K562 (cell line): ENCODE data around the gene STX7. TPM values are rescaled to one million over a fixed set of nuclear protein-coding genes. Genes with fewer than 3 reads are reported as not detected.
A peak's percentile ranks its signal among the peaks of the same experiment; 100 is the strongest.

Source experiments
- ATAC-seq: fragments of 200-7000 bp; cut with Tn5 transposase; 3 replicates; pipeline ENCODE4 v1.9.1; 2020; ENCODE audit warnings: moderate library complexity
- BruUV-seq: library from RNA; stranded (reverse); fragments of 400-500 nt; replicated peaks from 2 replicates; lab custom pipeline; 2021; lab: Mats Ljungman, UMichigan
- CTCF ChIA-PET: fragments of 300-600 bp; formaldehyde crosslinking; extraction: SDS; loops from one replicate; lab custom pipeline; 2021; ENCODE audit warnings: low intra/inter-chr PET ratio; lab: Yijun Ruan, JAX
- POLR2A ChIA-PET: fragments of 300-600, 350-650 bp; sonication (Branson Sonifier 250); formaldehyde crosslinking; extraction: SDS; loops from one replicate; lab custom pipeline; 2021; ENCODE audit warnings: antibody characterized with exemption, inconsistent platforms; lab: Yijun Ruan, JAX
- DNase-seq, 4 experiments: peaks; one replicate each; pipeline versions ENCODE4 v3.0.0 to v3.0.0-alpha.2; 2011 to 2018; ENCODE audit warnings: low spot score in 3 of 4, mixed read lengths in 3 of 4; ENCODE audit errors: extremely low read depth in 1 of 4
- FAIRE-seq: peaks from 2 replicates; lab custom pipeline; 2011; peaks lifted over from hg19 to GRCh38; lab: Jason Lieb, UNC
- H2AFZ ChIP-seq: 2 replicates; pipeline ENCODE4 v1.6.0; 2011; ENCODE audit warnings: low read depth, low read length, control low read depth, inconsistent platforms
- H3K27ac ChIP-seq: fragments of 200-600 bp; 3 replicates; pipeline ENCODE4 v1.8.0; 2011; ENCODE audit warnings: low read depth, mild to moderate bottlenecking, control low read depth, inconsistent platforms, low read length, moderate library complexity, mixed read lengths; ENCODE audit errors: extremely low read depth
- H3K27me3 ChIP-seq, 2 experiments: fragments of 300-600 bp in 1 of 2; 2 replicates in 1 of 2; 3 replicates in 1 of 2; pipeline versions ENCODE4 v1.6.0 to v1.8.0; 2011; ENCODE audit warnings: inconsistent platforms in 2 of 2, low read length in 2 of 2, mild to moderate bottlenecking in 1 of 2, mixed read lengths in 1 of 2, moderate library complexity in 1 of 2; ENCODE audit not compliant: control insufficient read depth in 2 of 2, insufficient read depth in 2 of 2
- H3K36me3 ChIP-seq: fragments of 300-600 bp; 3 replicates; pipeline ENCODE4 v1.8.0; 2011; ENCODE audit warnings: mild to moderate bottlenecking, low read length, inconsistent platforms; ENCODE audit not compliant: control insufficient read depth, insufficient read depth
- H3K4me1 ChIP-seq, 2 experiments: fragments of 200-600 bp in 1 of 2; replicated peaks in 1 of 2; 2 replicates in 1 of 2; 3 replicates in 1 of 2; pipeline versions ENCODE4 v1.5.1 to v1.8.0; 2011; ENCODE audit warnings: inconsistent platforms in 2 of 2, low read length in 2 of 2, mild to moderate bottlenecking in 1 of 2, mixed read lengths in 1 of 2, moderate library complexity in 1 of 2; ENCODE audit not compliant: control insufficient read depth in 2 of 2, insufficient read depth in 2 of 2
- H3K4me2 ChIP-seq: 2 replicates; pipeline ENCODE4 v1.6.1; 2011; ENCODE audit warnings: low read length, control low read depth, inconsistent platforms, mixed read lengths; ENCODE audit not compliant: insufficient read depth
- H3K4me3 ChIP-seq: fragments of 200-600 bp; sonication (generic), shearing (Covaris generic); 2 replicates; pipeline ENCODE4 v1.5.1; 2016; ENCODE audit warnings: control low read depth, inconsistent platforms
- H3K79me2 ChIP-seq: fragments of 200-600 bp; 3 replicates; pipeline ENCODE4 v1.8.0; 2011; ENCODE audit warnings: low read length, inconsistent platforms; ENCODE audit not compliant: control insufficient read depth, insufficient read depth
- H3K9ac ChIP-seq, 2 experiments: 2 replicates each; pipeline versions ENCODE4 v1.6.0 to v1.6.1; 2011; ENCODE audit warnings: low read depth in 2 of 2, low read length in 2 of 2, control low read depth in 1 of 2, inconsistent platforms in 1 of 2, mild to moderate bottlenecking in 1 of 2, mixed read lengths in 1 of 2; ENCODE audit not compliant: insufficient read depth in 1 of 2
- H3K9me1 ChIP-seq: one replicate; pipeline ENCODE4 v1.6.0; 2011; ENCODE audit warnings: inconsistent platforms, mild to moderate bottlenecking, low read length, moderate library complexity; ENCODE audit not compliant: control insufficient read depth, insufficient read depth
- H3K9me3 ChIP-seq: replicated peaks from 2 replicates; pipeline ENCODE4 v1.5.1; 2011; ENCODE audit warnings: low read depth, low read length, inconsistent platforms; ENCODE audit not compliant: control insufficient read depth, insufficient read depth
- H4K20me1 ChIP-seq: replicated peaks from 2 replicates; pipeline ENCODE4 v1.6.1; 2011; ENCODE audit warnings: low read length, inconsistent platforms, mixed read lengths; ENCODE audit not compliant: control insufficient read depth, insufficient read depth
- ASH1L ChIP-seq: fragments of 450-650 bp; IDR thresholded peaks from 2 replicates; pipeline ENCODE4 v1.6.1; 2018; ENCODE audit warnings: borderline replicate concordance, mild to moderate bottlenecking, low read depth; ENCODE audit not compliant: partially characterized antibody
- ATF3 ChIP-seq, 2 experiments: fragments of 450-650 bp in 1 of 2; sonication (generic) in 1 of 2; formaldehyde crosslinking in 1 of 2; IDR thresholded peaks in 1 of 2; conservative IDR thresholded peaks in 1 of 2; 2 replicates each; pipeline versions ENCODE4 v1.6.1 to v1.8.1; 2016 to 2023; ENCODE audit warnings: mild to moderate bottlenecking in 2 of 2, moderate library complexity in 2 of 2, inconsistent platforms in 1 of 2, missing genetic modification reagents in 1 of 2
- ATF7 ChIP-seq: fragments of 450-650 bp; IDR thresholded peaks from 2 replicates; pipeline ENCODE4 v1.7.1; 2014; ENCODE audit warnings: mild to moderate bottlenecking, moderate library complexity
- CEBPG ChIP-seq, 3 experiments: fragments of 200-800 bp in 1 of 3; sonication (Bioruptor generic) in 1 of 3; sonication (generic) in 1 of 3; formaldehyde crosslinking in 1 of 3; IDR thresholded peaks in 2 of 3; conservative IDR thresholded peaks in 1 of 3; 2 replicates each; pipeline versions ENCODE4 v1.6.1 to v1.8.0; 2016 to 2022; ENCODE audit warnings: missing compliant biosample characterization in 2 of 3, missing genetic modification characterization in 2 of 3, mild to moderate bottlenecking in 1 of 3, missing genetic modification reagents in 1 of 3
- EHMT2 ChIP-seq: fragments of 450-650 bp; IDR thresholded peaks from 2 replicates; pipeline ENCODE4 v1.6.1; 2018; ENCODE audit warnings: antibody characterized with exemption
- EP300 ChIP-seq: IDR thresholded peaks from 2 replicates; pipeline ENCODE4 v1.6.1; 2012; ENCODE audit warnings: low read length, improper control_type of control experiment
- ETS2 ChIP-seq: IDR thresholded peaks from 2 replicates; pipeline ENCODE4 v1.6.1; 2016; ENCODE audit warnings: borderline replicate concordance, missing genetic modification characterization, mild to moderate bottlenecking, moderate library complexity, missing compliant biosample characterization; ENCODE audit not compliant: poor library complexity, severe bottlenecking
- HEY1 ChIP-seq: fragments of 250-450 bp; sonication (Bioruptor Pico); IDR thresholded peaks from 2 replicates; pipeline ENCODE4 v1.5.0; 2020; ENCODE audit warnings: mild to moderate bottlenecking, moderate library complexity, borderline replicate concordance
- IFI16 ChIP-seq: fragments of 250-450 bp; sonication (Bioruptor Pico); IDR thresholded peaks from 2 replicates; pipeline ENCODE4 v2.1.2; 2022; ENCODE audit warnings: mild to moderate bottlenecking, inconsistent platforms
- NEUROD1 ChIP-seq: fragments of 150-350 bp; IDR thresholded peaks from 2 replicates; pipeline ENCODE4 v1.6.1; 2014; ENCODE audit warnings: borderline replicate concordance, low read length, low read depth; ENCODE audit not compliant: partially characterized antibody
- SIRT6 ChIP-seq: IDR thresholded peaks from one replicate; pipeline ENCODE4 v1.6.1; 2012; ENCODE audit warnings: low read depth, mild to moderate bottlenecking, control low read depth, inconsistent platforms, low read length, moderate library complexity
- TRIM24 ChIP-seq, 2 experiments: fragments of 450-650 bp; IDR thresholded peaks; 2 replicates each; pipeline ENCODE4 v1.6.1; 2016
- USF2 ChIP-seq: sonication (generic); formaldehyde crosslinking; IDR thresholded peaks from 2 replicates; pipeline ENCODE4 v1.5.0; 2020; ENCODE audit warnings: missing genetic modification reagents
- ZNF347 ChIP-seq: fragments of 450-650 bp; formaldehyde crosslinking; IDR thresholded peaks from 2 replicates; pipeline ENCODE4 v1.4.0; 2020; ENCODE audit warnings: low read depth, mild to moderate bottlenecking, moderate library complexity
- ZNF551 ChIP-seq: fragments of 250-450 bp; sonication (Bioruptor Pico); IDR thresholded peaks from 2 replicates; pipeline ENCODE4 v1.5.0; 2021; ENCODE audit warnings: mild to moderate bottlenecking, moderate library complexity
- ZSCAN32 ChIP-seq: fragments of 450-650 bp; formaldehyde crosslinking; IDR thresholded peaks from 2 replicates; pipeline ENCODE4 v1.4.0; 2020; ENCODE audit warnings: mild to moderate bottlenecking, moderate library complexity
- WGBS: fragments of 100-300 bp; shearing (Covaris generic); methylation state at CpG from one replicate; pipeline ENCODE4 v1.1.6; 2016; ENCODE audit warnings: low coverage, mixed read lengths; ENCODE audit not compliant: insufficient coverage; ENCODE audit errors: missing lambda C conversion rate; 5-methylcytosine and 5-hydroxymethylcytosine counted together
- in situ Hi-C: fragments of 300-500 bp; cut with MboI; formaldehyde crosslinking; loops from 4 replicates; pipeline ENCODE4 v1.15.0; 2018; ENCODE audit warnings: inconsistent platforms, mixed read lengths
- intact Hi-C: fragments of 100-400 bp; cut with micrococcal nuclease; formaldehyde crosslinking; loops from 2 replicates; pipeline ENCODE4 v1.14.2; 2022
- polyA plus RNA-seq, 8 experiments: library from polyadenylated mRNA; depleted of rRNA in 4 of 8; stranded (reverse) in 5 of 8; unstranded in 3 of 8; fragments of >200 nt; fragmentation: Nextera tagmentation in 2 of 8; fragmentation: Illumina TruSeq in 1 of 8; extraction: Ambion mirVana in 2 of 8; extraction: Trizol in 1 of 8; gene quantifications; 2 replicates each; pipeline versions ENCODE4 v1.2.1 to v1.2.3, GENCODE V29; 2011 to 2014; ENCODE audit warnings: inconsistent platforms in 1 of 8, missing spikeins in 1 of 8
- total RNA-seq, 7 experiments: library from RNA; depleted of rRNA in 6 of 7; stranded (reverse); fragments of >200 nt in 6 of 7; fragmentation: Illumina TruSeq in 2 of 7; extraction: Trizol in 2 of 7; gene quantifications; 2 replicates each; pipeline versions ENCODE4 v1.2.1 to v1.2.3, GENCODE V29; 2011 to 2021; ENCODE audit warnings: low replicate concordance in 1 of 7
- TF ChIP-seq, protein P1 (sequence below): fragments of 250-450 bp; sonication (Bioruptor Pico); IDR thresholded peaks from 2 replicates; pipeline ENCODE4 v1.4.0; 2020; ENCODE audit warnings: mild to moderate bottlenecking, moderate library complexity

STX7 gene
- total and polyA plus RNA-seq, 9 of the 15 experiments (the other 6 are each of a cell fraction or from before 2014, with no cell fraction given): 13.0 to 34.4 (median 25.3) TPM

DNA sequence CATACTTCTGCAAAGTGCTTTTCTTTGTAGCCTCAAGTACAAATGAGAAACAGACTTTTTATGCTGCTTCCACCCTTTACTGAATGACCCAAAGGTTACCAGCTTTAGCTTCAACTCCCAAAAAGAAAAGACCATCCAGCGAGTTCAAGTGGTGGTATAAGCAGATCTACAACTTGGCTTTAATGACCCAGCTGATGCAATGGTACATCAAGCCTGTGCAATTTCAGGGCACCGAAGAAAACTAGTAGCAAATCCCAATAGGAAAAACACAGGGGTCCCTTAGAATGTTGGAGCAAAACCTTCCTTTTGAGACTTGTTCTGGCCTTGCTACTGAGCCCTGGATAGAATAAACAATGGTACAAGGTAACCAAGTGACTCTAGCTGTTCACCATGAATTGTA is 33.8 kb downstream of the STX7 start:
- Histone ChIP-seq H3K79me2 (peaks cover 13% of the 10 kb centered on the region; the same call in 2 of the 3 replicates), H3K9me1 (no peaks in the 10 kb centered on the region), H3K9ac (no peak overlapping the region), H3K4me2 (peak overlapping the region; percentile 14; the same call in 1 of the 2 replicates), H3K27ac (no peak overlapping the region), H3K4me1 (peaks cover 0 to 11% of the 10 kb centered on the region in 2 experiments; a peak in 2 of 5 replicates), H4K20me1 (0 out of 2 replicates have a peak, but pooled peaks cover 6% of the 10 kb centered on the region), H3K36me3 (no peaks in the 10 kb centered on the region; the same call in 1 of the 3 replicates), H3K9me3 (no peaks in the 10 kb centered on the region), H3K4me3 (no peak overlapping the region), H2AFZ (no peak overlapping the region), H3K27me3 (no peaks in the 10 kb centered on the region)
- ATAC-seq: peak; percentile 79
- no peak for FAIRE-seq
- intact Hi-C loops (no loop called here), in situ Hi-C loops (no loop called here)
- no TSS peak for BruUV-seq
- DNase-seq: no peak
- CTCF ChIA-PET: interaction anchor here (1.1 kb wide), 1 partner anchor 200 kb away, joined by 4 read pairs; no protein-coding TSS in a partner anchor
- POLR2A ChIA-PET: interaction anchor here (1.0 kb wide), 1 partner anchor 8 kb away, joined by 4 read pairs; no protein-coding TSS in a partner anchor
- 45% methylated on average over 2 of the region's 2 CpGs for WGBS
- TF ChIP-seq SIRT6: no peak
- TF ChIP-seq ZSCAN32 (CRISPR knock-in tag): 0 out of 2 replicates have a peak, but pooled peaks have one; percentile 26
- no peak for TF ChIP-seq ASH1L
- TF ChIP-seq TRIM24 (IDR thresholded peaks at IDR 0.05): peak; percentile 83 to 85; a peak in 2 of 4 replicates
- TF ChIP-seq EHMT2: no peak
- TF ChIP-seq, protein P1, sequence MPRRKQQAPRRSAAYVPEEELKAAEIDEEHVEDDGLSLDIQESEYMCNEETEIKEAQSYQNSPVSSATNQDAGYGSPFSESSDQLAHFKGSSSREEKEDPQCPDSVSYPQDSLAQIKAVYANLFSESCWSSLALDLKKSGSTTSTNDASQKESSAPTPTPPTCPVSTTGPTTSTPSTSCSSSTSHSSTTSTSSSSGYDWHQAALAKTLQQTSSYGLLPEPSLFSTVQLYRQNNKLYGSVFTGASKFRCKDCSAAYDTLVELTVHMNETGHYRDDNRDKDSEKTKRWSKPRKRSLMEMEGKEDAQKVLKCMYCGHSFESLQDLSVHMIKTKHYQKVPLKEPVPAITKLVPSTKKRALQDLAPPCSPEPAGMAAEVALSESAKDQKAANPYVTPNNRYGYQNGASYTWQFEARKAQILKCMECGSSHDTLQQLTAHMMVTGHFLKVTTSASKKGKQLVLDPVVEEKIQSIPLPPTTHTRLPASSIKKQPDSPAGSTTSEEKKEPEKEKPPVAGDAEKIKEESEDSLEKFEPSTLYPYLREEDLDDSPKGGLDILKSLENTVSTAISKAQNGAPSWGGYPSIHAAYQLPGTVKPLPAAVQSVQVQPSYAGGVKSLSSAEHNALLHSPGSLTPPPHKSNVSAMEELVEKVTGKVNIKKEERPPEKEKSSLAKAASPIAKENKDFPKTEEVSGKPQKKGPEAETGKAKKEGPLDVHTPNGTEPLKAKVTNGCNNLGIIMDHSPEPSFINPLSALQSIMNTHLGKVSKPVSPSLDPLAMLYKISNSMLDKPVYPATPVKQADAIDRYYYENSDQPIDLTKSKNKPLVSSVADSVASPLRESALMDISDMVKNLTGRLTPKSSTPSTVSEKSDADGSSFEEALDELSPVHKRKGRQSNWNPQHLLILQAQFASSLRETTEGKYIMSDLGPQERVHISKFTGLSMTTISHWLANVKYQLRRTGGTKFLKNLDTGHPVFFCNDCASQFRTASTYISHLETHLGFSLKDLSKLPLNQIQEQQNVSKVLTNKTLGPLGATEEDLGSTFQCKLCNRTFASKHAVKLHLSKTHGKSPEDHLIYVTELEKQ (CRISPR knock-in tag): no peak
- TF ChIP-seq NEUROD1: peak; percentile 24
- TF ChIP-seq ZNF551 (CRISPR knock-in tag): no peak
- TF ChIP-seq ATF3 (IDR thresholded peaks at IDR 0.05): peak; percentile 81
- no peak for TF ChIP-seq ATF3 (CRISPR knock-in tag; conservative IDR thresholded peaks at IDR 0.05)
- TF ChIP-seq USF2 (CRISPR knock-in tag): no peak
- TF ChIP-seq IFI16 (CRISPR knock-in tag): no peak
- no peak for TF ChIP-seq ZNF347 (CRISPR knock-in tag)
- no peak for TF ChIP-seq ETS2 (tag)
- peak; percentile 48; the same call in 1 of the 2 replicates for TF ChIP-seq ATF7
- TF ChIP-seq EP300: peak; percentile 49; the same call in 1 of the 2 replicates
- no peak for TF ChIP-seq HEY1 (CRISPR knock-in tag)
- TF ChIP-seq CEBPG (CRISPR knock-in tag; IDR thresholded peaks at IDR 0.05): peak; percentile 94
- peak; percentile 67 to 96 for TF ChIP-seq CEBPG (tag; conservative IDR thresholded peaks at IDR 0.05 in 1 of 2, IDR thresholded peaks at IDR 0.05 in 1 of 2)
